ENCODE measurements around the gene ADAMTS14. TPM values are rescaled to one million over a fixed set of nuclear protein-coding genes. Genes with fewer than 3 reads are reported as not detected.

The ADAMTS14 gene
- total RNA-seq, 1 experiment from 2014 or later = 0.14 TPM

DNA sequence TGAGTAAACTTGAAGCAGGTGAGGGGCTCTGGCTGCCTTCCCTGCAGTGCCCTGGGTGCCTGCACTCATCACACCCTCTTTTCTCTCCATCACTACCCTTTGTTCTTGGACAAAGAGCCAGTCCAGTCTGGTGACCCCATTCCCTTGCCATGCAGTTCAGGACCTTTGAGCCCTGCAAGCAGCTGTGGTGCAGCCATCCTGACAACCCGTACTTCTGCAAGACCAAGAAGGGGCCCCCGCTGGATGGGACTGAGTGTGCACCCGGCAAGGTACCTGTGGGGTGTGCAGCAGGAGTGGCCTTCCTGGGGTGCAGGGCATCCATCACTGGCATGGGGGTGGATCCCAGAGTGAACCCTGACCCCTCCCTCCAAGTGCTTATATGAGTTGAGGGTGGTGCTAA lies 64.2 kb downstream of the ADAMTS14 start:
- intact Hi-C loops (cut with micrococcal nuclease; ENCODE audit: unreplicated experiment) = no loop called here

DNA sequence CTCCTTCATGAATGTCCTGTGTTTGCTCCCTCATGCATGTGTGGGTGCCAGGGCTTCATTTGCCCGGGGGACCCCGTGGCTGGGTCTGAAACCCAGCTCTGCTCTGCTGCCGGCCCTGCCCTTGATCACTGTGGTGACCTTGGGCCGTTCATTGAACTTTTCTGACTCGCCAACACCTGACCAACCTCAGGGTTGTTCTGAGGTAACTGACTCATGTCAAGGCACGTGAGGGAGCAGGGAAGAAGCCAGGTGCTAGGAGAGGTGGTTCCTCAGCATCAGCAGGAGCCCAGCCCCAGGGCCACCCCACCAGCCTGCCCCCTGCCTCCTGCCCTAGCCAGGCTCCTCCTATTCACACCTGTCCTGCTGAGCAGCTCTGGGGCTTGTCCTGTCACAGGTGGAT lies 64.9 kb downstream of the ADAMTS14 start:
- no TSS peak for BruUV-seq (replicated peaks)
- intact Hi-C loops (cut with micrococcal nuclease; ENCODE audit: unreplicated experiment) = no loop called here

More for the DNA sequence above, 64.2 kb downstream of the ADAMTS14 start:
- H3K4me1 Mint-ChIP-seq (ENCODE audit: low read depth, unreplicated experiment) = no peaks in the 10 kb centered on the region
- TF ChIP-seq, protein P1, sequence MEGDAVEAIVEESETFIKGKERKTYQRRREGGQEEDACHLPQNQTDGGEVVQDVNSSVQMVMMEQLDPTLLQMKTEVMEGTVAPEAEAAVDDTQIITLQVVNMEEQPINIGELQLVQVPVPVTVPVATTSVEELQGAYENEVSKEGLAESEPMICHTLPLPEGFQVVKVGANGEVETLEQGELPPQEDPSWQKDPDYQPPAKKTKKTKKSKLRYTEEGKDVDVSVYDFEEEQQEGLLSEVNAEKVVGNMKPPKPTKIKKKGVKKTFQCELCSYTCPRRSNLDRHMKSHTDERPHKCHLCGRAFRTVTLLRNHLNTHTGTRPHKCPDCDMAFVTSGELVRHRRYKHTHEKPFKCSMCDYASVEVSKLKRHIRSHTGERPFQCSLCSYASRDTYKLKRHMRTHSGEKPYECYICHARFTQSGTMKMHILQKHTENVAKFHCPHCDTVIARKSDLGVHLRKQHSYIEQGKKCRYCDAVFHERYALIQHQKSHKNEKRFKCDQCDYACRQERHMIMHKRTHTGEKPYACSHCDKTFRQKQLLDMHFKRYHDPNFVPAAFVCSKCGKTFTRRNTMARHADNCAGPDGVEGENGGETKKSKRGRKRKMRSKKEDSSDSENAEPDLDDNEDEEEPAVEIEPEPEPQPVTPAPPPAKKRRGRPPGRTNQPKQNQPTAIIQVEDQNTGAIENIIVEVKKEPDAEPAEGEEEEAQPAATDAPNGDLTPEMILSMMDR (IDR thresholded peaks at IDR 0.05; ENCODE audit: unreplicated experiment) = no peak
- H3K4me3 Mint-ChIP-seq (ENCODE audit: low read depth, unreplicated experiment) = no peak overlapping the region
- BruUV-seq (replicated peaks) = no TSS peak
- no peak for DNase-seq
- no peak overlapping the region for H3K27ac Mint-ChIP-seq (ENCODE audit: unreplicated experiment)
- no peaks in the 10 kb centered on the region for H3K36me3 Mint-ChIP-seq (ENCODE audit: insufficient read depth, unreplicated experiment)
- H3K27me3 Mint-ChIP-seq (ENCODE audit: unreplicated experiment) = peaks cover 100% of the 10 kb centered on the region
- CTCF ChIA-PET = no interaction called here
- no peaks in the 10 kb centered on the region for H3K9me3 Mint-ChIP-seq (ENCODE audit: low read depth, unreplicated experiment)

DNA sequence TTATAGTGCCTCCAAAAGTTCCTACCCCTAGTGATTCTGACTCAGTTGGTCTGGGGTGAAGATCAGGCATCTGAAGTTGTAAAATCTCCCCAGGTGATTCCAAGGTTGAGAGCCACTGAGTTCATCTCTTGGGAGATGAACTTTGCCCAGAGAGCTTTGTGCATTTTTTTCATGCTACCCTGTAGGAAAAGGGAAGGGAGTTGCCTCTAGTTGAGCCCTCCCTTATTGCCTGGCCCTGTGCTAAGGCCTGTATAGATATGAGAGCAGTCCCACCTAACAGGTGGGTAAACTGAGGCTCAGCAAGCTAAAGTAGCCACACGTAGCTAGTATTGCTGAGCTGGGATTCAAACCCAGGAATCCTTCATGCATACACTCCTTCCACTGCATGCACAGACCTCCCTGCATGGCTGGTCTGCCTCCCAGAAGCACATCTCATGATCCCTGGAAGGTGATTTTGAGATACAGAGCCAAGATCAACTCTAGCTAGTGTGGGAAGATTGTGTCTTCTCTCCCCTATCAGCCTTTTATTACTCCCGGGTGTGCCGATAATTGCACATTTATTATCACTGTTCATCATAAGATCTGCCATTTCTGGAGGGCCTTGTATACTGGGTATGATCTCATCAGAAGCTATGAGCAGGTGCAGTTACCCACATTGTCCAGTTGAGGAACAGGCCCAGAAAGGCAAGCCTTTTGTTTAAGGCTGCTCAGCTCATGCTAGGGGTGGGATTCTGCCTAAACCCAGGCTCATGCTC lies 65.9 kb downstream of the ADAMTS14 start:
- no peaks in the 10 kb centered on the region for H3K4me1 Mint-ChIP-seq (ENCODE audit: low read depth, unreplicated experiment)

More for the DNA sequence above, 64.9 kb downstream of the ADAMTS14 start:
- H3K36me3 Mint-ChIP-seq (ENCODE audit: insufficient read depth, unreplicated experiment) = no peaks in the 10 kb centered on the region
- TF ChIP-seq, protein P1 (IDR thresholded peaks at IDR 0.05; ENCODE audit: unreplicated experiment) = no peak
- no peaks in the 10 kb centered on the region for H3K4me1 Mint-ChIP-seq (ENCODE audit: low read depth, unreplicated experiment)
- peaks cover 100% of the 10 kb centered on the region for H3K27me3 Mint-ChIP-seq (ENCODE audit: unreplicated experiment)
- H3K9me3 Mint-ChIP-seq (ENCODE audit: low read depth, unreplicated experiment) = no peaks in the 10 kb centered on the region
- no peak overlapping the region for H3K4me3 Mint-ChIP-seq (ENCODE audit: low read depth, unreplicated experiment)
- no peak for DNase-seq
- CTCF ChIA-PET = no interaction called here
- H3K27ac Mint-ChIP-seq (ENCODE audit: unreplicated experiment) = no peak overlapping the region

DNA sequence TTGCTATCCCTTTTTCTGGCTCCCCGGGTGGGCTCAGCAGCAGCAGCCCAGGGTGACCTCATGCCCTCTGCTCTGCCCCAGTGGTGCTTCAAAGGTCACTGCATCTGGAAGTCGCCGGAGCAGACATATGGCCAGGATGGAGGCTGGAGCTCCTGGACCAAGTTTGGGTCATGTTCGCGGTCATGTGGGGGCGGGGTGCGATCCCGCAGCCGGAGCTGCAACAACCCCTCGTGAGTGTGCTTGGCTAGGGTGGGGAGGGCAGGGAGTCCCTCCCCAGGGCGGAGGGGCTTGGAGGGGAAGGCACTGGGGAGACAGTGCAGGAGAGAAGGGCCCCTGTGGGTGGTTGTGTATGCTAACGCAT lies 66.4 kb downstream of the ADAMTS14 start:
- CTCF ChIA-PET = interaction anchor here (0.6 to 1.3 kb wide), 4 partner anchors 91 to 824 kb away, joined by 3 to 8 read pairs (median 5); no protein-coding TSS in a partner anchor
- intact Hi-C loops (cut with micrococcal nuclease; ENCODE audit: unreplicated experiment) = no loop called here
- no TSS peak for BruUV-seq (replicated peaks)
- TF ChIP-seq, protein P1 (IDR thresholded peaks at IDR 0.05; ENCODE audit: unreplicated experiment) = no peak
- no peak overlapping the region for H3K4me3 Mint-ChIP-seq (ENCODE audit: low read depth, unreplicated experiment)
- H3K4me1 Mint-ChIP-seq (ENCODE audit: low read depth, unreplicated experiment) = no peaks in the 10 kb centered on the region
- H3K27ac Mint-ChIP-seq (ENCODE audit: unreplicated experiment) = no peak overlapping the region
- no peaks in the 10 kb centered on the region for H3K9me3 Mint-ChIP-seq (ENCODE audit: low read depth, unreplicated experiment)
- peaks cover 94% of the 10 kb centered on the region for H3K27me3 Mint-ChIP-seq (ENCODE audit: unreplicated experiment)
- no peaks in the 10 kb centered on the region for H3K36me3 Mint-ChIP-seq (ENCODE audit: insufficient read depth, unreplicated experiment)
- DNase-seq = no peak

More for the DNA sequence above, 65.9 kb downstream of the ADAMTS14 start:
- CTCF ChIA-PET = interaction anchor here (0.6 to 1.3 kb wide), 3 partner anchors 20 to 824 kb away, joined by 3 to 8 read pairs (median 4); no protein-coding TSS in a partner anchor
- H3K36me3 Mint-ChIP-seq (ENCODE audit: insufficient read depth, unreplicated experiment) = no peaks in the 10 kb centered on the region
- no peaks in the 10 kb centered on the region for H3K9me3 Mint-ChIP-seq (ENCODE audit: low read depth, unreplicated experiment)
- BruUV-seq (replicated peaks) = no TSS peak
- DNase-seq = no peak
- no peak overlapping the region for H3K4me3 Mint-ChIP-seq (ENCODE audit: low read depth, unreplicated experiment)
- intact Hi-C loops (cut with micrococcal nuclease; ENCODE audit: unreplicated experiment) = no loop called here
- no peak overlapping the region for H3K27ac Mint-ChIP-seq (ENCODE audit: unreplicated experiment)
- H3K27me3 Mint-ChIP-seq (ENCODE audit: unreplicated experiment) = peaks cover 100% of the 10 kb centered on the region
- TF ChIP-seq, protein P1 (IDR thresholded peaks at IDR 0.05; ENCODE audit: unreplicated experiment) = no peak
